Transverse colon (tissue), 4 donors: Measurements from ENCODE around the gene TMEM273. TPM values are rescaled to one million over a fixed set of nuclear protein-coding genes. Genes with fewer than 3 reads are reported as not detected.

ENCODE experiments used
- DNase-seq: peaks from one replicate; pipeline ENCODE4 v3.0.0-alpha.2; 2019
- H3K27ac ChIP-seq, 4 donors: fragments of 200-600 bp; sonication (generic); 2 replicates each; pipeline ENCODE4 v1.5.1; 2016 to 2018; ENCODE audit warnings: inconsistent platforms in 4 of 4
- H3K27me3 ChIP-seq: fragments of 200-600 bp; sonication (generic); 2 replicates; pipeline ENCODE4 v1.5.1; 2017; ENCODE audit warnings: inconsistent platforms
- H3K36me3 ChIP-seq, 4 donors: fragments of 200-600 bp; sonication (generic); 2 replicates each; pipeline ENCODE4 v1.5.1; 2017 to 2019; ENCODE audit warnings: inconsistent platforms in 4 of 4
- H3K4me1 ChIP-seq, 4 donors: fragments of 200-600 bp; sonication (generic); 2 replicates each; pipeline ENCODE4 v1.5.1; 2017 to 2020; ENCODE audit warnings: inconsistent platforms in 4 of 4
- H3K4me3 ChIP-seq, 4 donors: fragments of 200-600 bp; sonication (generic); 1 replicate in 1 of 4; 2 replicates in 3 of 4; pipeline versions ENCODE4 v1.5.1 to v1.6.1; 2017 to 2019; ENCODE audit warnings: inconsistent platforms in 4 of 4
- H3K9me3 ChIP-seq, 2 donors: fragments of 200-600 bp; sonication (generic); 2 replicates each; pipeline ENCODE4 v1.5.1; 2017 to 2019; ENCODE audit warnings: inconsistent platforms in 2 of 2
- CTCF ChIP-seq, 5 experiments: fragments of 200-600 bp in 3 of 5; fragments of 450-650 bp in 2 of 5; sonication (generic) in 3 of 5; IDR thresholded peaks; 1 replicate in 2 of 5; 2 replicates in 3 of 5; pipeline ENCODE4 v1.5.1; 2016 to 2017; ENCODE audit warnings: antibody characterized with exemption in 5 of 5, inconsistent platforms in 3 of 5, mild to moderate bottlenecking in 2 of 5, moderate library complexity in 1 of 5
- EP300 ChIP-seq: sonication (generic); formaldehyde crosslinking; IDR thresholded peaks from one replicate; pipeline ENCODE4 v1.6.1; 2017; ENCODE audit warnings: antibody characterized with exemption, low read depth
- POLR2A ChIP-seq: fragments of 450-650 bp; IDR thresholded peaks from one replicate; pipeline ENCODE4 v1.6.1; 2016; ENCODE audit warnings: antibody characterized with exemption, mild to moderate bottlenecking, moderate library complexity
- POLR2AphosphoS5 ChIP-seq, 3 donors: sonication (generic); formaldehyde crosslinking; IDR thresholded peaks; one replicate each; pipeline ENCODE4 v1.6.1; 2016; ENCODE audit warnings: antibody characterized with exemption in 3 of 3
- WGBS, 2 donors: methylation state at CpG; one replicate each; pipeline ENCODE4 v1.1.5; 2018; ENCODE audit warnings: low coverage in 1 of 2; 5-methylcytosine and 5-hydroxymethylcytosine counted together
- in situ Hi-C, 4 donors: fragments of 200-750 bp; cut with MboI; loops; one replicate each; pipeline versions ENCODE4 v1.15.0 to v1.15.1; 2017; ENCODE audit warnings: low sequenced_read_pairs in 3 of 4, low pct_ligation_motif_present in 1 of 4, low pct_unique_long_range_greater_than_20kb in 1 of 4
- intact Hi-C: fragments of 100-400 bp; cut with DNase I; formaldehyde crosslinking; loops from one replicate; pipeline ENCODE4 v1.15.1; 2023; ENCODE audit warnings: low total_unique reads
- total RNA-seq, 4 donors: library from RNA; depleted of rRNA; stranded (reverse); fragments of >200 nt; gene quantifications; one replicate each; pipeline ENCODE4 v1.1.0, GENCODE V29; 2016

TMEM273 gene
- total RNA-seq, 4 donors from 2014 or later: 0.80 to 18.4 (median 7.4) TPM

- 90 to 95% methylated on average over 3 to 14 of the region's 14 CpGs for WGBS, 2 donors
- H3K4me3 ChIP-seq: no peak overlapping the region
- no peaks in the 10 kb centered on the region for H3K27me3 ChIP-seq
- H3K4me1 ChIP-seq: no peaks in the 10 kb centered on the region
- in situ Hi-C loops (loop anchor here (25.0 kb wide), 2 partner anchors 279 to 504 kb away; no protein-coding TSS in a partner anchor), intact Hi-C loops (loop anchor here (5.0 kb wide), 1 partner anchor 1141 kb away; no protein-coding TSS in a partner anchor)
- DNase-seq: no peak
- H3K36me3 ChIP-seq: no peaks in the 10 kb centered on the region
- H3K27ac ChIP-seq: no peak overlapping the region
- no peaks in the 10 kb centered on the region for H3K9me3 ChIP-seq
- no peak for TF ChIP-seq CTCF (IDR thresholded peaks at IDR 0.05)
Observed at GRCh38 chr10:49166484-49167400, 21.4 kb downstream of the TMEM273 start.

- WGBS, 2 donors: 80% methylated on average over 1 to 14 of the region's 14 CpGs
- Histone ChIP-seq H3K4me1 (no peaks in the 10 kb centered on the region), H3K27ac (no peak overlapping the region), H3K36me3 (no peaks in the 10 kb centered on the region), H3K4me3 (no peak overlapping the region), H3K9me3 (no peaks in the 10 kb centered on the region), H3K27me3 (no peaks in the 10 kb centered on the region)
- no peak for TF ChIP-seq EP300
- no peak for TF ChIP-seq POLR2AphosphoS5 (IDR thresholded peaks at IDR 0.05)
- TF ChIP-seq CTCF (IDR thresholded peaks at IDR 0.05): no peak
- no peak for TF ChIP-seq POLR2A
- intact Hi-C loops: loop anchor here (5.0 kb wide), 1 partner anchor 1141 kb away; no protein-coding TSS in a partner anchor
- DNase-seq: no peak
- in situ Hi-C loops: loop anchor here (25.0 kb wide), 2 partner anchors 279 to 504 kb away; no protein-coding TSS in a partner anchor
Observed at GRCh38 chr10:49165821-49166483, 22.2 kb downstream of the TMEM273 start.

DNA sequence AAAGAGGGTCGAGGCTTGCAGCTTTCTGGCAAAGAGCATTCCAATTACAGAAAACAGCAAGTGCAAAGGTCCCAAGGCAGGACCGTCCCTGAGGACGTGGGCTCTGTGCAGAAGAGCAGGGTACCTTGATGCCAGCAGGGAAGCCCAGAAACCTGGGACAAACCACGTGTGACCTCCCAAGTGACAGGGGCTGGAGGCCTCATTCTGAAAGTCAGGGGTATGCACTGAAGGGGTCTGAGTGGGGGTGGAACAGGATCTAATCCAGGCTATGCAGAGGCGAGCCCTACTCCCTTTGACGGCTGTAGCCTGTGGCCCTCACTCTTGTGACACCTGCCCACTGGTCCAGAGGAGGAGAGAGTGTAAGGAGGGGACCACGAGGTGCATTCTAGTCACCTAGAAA is 22.9 kb downstream of the TMEM273 start:
- no peak overlapping the region for H3K27ac ChIP-seq
- H3K9me3 ChIP-seq: no peaks in the 10 kb centered on the region
- TF ChIP-seq CTCF (IDR thresholded peaks at IDR 0.05): no peak
- no peak for TF ChIP-seq POLR2AphosphoS5 (IDR thresholded peaks at IDR 0.05)
- no peak for TF ChIP-seq POLR2A
- TF ChIP-seq EP300: no peak
- H3K36me3 ChIP-seq: no peaks in the 10 kb centered on the region
- intact Hi-C loops: loop anchor here (5.0 kb wide), 1 partner anchor 1142 kb away; no protein-coding TSS in a partner anchor
- in situ Hi-C loops: loop anchor here (25.0 kb wide), 2 partner anchors 278 to 503 kb away; no protein-coding TSS in a partner anchor
- DNase-seq: no peak
- no peaks in the 10 kb centered on the region for H3K4me1 ChIP-seq
- H3K4me3 ChIP-seq: no peak overlapping the region
- H3K27me3 ChIP-seq: no peaks in the 10 kb centered on the region
- 71 to 75% methylated on average over 3 to 7 of the region's 7 CpGs for WGBS, 2 donors

- Histone ChIP-seq H3K27ac (no peak overlapping the region), H3K36me3 (no peaks in the 10 kb centered on the region), H3K4me1 (no peaks in the 10 kb centered on the region), H3K4me3 (no peak overlapping the region), H3K27me3 (no peaks in the 10 kb centered on the region), H3K9me3 (no peaks in the 10 kb centered on the region)
- TF ChIP-seq POLR2A (no peak), POLR2AphosphoS5 (IDR thresholded peaks at IDR 0.05) (no peak), EP300 (no peak), CTCF (IDR thresholded peaks at IDR 0.05) (peak; percentile 48 to 53 (median 50))
- WGBS, 2 donors: 57 to 87% methylated on average over 3 to 9 of the region's 9 CpGs
- in situ Hi-C loops: loop anchor here (25.0 kb wide), 2 partner anchors 277 to 502 kb away; no protein-coding TSS in a partner anchor
- intact Hi-C loops: loop anchor here (5.0 kb wide), 2 partner anchors 182 to 1143 kb away; no protein-coding TSS in a partner anchor
- no peak for DNase-seq
Observed at GRCh38 chr10:49164559-49165188, 23.5 kb downstream of the TMEM273 start.
